SW480 (cell line): Measurements from ENCODE around the gene BTRC.
A peak's percentile ranks its signal among the peaks of the same experiment; 100 is the strongest.

Source experiments
- DNase-seq: peaks from one replicate; pipeline ENCODE4 v3.0.0-alpha.2; 2016; ENCODE audit warnings: low spot score

The BTRC gene

DNA sequence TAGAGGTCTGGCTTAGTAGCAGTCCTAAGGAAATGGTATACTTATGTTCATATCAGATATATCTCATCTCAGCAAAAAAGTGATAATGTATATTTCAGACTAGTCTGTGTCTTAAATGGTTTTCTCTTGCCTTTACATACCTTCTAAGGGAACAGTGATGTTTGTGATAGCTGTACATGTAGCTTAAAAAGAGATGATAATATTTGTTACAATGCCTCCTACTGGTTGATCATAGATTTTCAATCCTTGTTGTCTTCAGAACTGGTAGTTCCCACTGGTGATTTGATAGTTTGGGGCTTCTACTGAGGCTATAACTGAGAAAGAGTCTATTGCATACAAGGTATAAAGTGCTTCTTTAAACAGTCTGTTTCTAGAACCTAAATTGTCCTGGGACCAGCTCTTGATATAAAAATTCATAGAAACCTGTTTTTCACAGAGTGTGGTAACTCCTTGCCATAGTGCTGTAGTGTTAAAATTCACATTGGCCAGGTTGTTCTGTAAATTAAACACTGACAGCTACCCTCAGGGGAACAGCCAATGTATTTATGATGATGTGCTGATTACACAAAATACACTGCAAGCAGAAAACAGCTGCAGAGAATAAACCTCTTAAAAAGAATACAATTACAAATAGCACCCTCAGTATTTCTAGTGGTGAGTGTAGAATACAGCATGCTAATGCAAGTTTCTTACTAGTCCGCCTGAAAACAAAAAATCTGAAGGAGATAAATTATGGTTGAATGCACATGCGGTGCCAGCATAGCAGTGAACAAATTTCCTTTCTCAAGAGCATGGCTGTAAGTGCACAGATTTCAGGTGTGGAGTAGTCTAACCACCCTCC is 90.3 kb downstream of the BTRC start:
- DNase-seq = peak; percentile 22

DNA sequence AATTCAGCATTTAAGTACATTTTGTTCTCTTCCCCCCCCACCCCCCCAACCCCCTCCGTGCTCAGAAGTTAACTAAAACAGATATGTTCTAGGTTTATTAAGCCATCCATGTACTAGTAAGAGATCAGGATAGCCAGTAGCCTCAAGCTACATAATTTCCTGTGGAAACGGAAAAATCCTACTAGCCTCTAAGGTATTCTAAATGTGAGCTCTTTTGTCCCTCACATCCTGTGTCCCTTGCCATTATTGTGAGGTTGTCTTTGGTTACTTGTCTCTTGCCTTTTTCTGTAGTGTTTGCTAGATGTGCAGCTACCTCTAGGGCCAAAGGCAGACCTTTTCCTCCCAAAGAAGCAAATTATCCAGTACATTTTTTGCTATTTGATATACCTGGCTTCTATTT is 92.1 kb downstream of the BTRC start:
- no peak for DNase-seq

DNA sequence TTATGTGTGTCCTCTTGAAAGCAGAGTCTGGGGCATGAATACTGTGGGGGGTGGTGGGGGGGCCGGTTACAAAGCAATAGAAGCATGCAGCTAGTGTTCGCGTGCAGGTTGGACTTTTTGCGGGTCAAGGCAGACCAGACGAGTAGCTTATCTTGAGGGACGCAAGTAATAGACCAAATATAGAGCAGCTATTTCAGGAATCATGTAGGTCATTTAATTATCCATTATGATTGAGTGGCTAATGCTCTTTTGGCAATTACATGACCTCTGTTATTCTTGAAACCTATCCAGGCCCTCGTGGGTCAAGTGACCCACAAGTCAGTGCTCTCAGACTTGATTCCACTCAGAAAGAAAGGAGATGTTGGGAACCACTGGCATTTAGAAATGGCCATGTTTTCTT is 93.0 kb downstream of the BTRC start:
- DNase-seq = no peak

DNA sequence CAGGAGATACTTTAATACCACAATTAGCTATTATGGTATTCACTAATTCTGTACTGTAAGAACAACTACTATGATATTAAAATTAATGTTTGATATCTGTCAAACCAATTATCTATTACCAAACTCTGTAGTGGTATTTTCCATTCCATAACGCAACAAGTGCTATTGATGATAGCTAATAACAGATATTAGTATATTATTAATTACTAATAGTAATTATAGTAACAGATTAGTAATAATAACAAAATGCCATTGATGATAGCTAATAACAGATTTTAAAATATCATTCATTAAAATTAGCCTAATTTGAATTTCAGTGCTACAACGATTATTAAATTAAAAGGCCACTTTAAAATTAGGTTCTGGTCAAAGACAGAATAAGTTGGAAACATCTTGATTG is 93.5 kb downstream of the BTRC start:
- no peak for DNase-seq

DNA sequence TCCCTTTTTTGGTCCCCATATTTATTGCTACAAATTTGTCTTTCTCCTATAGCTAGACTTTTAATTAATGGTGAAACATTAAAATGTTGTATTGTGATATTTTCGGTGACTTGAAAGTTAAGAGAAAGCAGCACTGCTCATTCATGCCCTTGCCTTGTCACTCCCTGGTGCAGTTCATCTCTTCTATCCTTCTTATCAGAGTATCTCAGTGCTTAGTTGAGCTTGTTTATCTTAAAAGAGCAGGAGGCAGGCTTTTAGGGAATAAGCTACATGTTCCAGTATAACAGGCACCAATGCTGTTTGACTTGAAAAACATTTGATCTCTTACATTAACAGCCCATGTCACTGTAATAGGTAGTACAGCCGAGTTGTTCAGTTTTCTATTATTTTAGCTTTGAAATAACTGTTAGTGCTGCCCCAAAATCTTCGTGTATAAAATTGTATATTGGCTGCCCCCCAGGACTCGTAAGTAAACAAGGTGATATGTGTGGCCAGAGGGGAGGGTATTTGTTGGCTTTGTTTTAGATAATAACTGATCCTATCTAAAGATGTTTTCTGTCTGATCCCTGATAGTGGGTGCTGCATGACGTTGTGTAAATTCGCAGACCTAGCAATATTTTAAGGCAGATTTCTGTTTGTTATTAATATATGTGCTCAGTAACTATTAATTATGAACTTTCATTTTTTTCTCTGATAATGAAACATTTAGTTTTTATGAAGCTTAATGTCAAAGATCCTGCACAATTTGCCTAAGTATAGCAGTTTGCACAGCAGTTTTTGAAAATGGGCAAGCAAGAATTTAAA is 96.5 kb downstream of the BTRC start:
- DNase-seq = no peak

DNA sequence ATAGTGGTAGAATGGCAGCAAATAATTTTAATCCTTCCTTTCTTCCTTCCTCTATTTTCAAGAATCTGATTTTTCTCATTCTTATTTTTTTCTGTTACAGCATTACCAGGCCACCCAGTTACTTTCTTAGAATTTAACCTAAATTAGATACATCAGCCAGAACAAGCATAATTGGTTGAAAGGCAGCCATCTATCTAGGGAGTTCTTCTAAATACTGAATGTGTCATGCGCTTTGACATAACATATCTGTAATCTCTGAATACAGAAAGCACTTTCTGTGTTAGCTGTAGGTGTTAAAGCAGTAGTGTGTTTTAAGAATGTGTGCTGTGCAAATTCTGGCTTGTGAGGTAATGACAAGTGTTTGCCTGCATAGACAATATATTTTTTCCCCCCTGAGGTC is 97.3 kb downstream of the BTRC start:
- no peak for DNase-seq

DNA sequence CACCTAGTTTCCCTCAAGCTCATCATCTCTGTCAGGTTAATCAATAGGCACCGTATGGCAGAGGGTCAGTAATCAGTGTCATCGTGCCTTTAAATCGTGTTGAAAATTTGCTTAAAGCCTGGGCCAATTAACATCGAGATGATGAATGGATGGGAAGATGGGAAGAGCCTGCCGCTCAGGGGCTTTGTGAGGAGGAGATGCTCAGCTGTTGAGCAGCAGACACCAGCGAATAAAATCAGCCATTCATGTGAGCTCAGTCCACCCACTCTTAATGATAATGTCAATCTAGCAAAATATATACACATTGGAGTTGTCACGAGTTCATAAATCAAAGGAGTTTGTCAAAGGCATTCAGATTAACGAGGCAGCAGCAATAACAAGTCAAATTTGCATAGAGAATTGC is 97.7 kb downstream of the BTRC start:
- no peak for DNase-seq

DNA sequence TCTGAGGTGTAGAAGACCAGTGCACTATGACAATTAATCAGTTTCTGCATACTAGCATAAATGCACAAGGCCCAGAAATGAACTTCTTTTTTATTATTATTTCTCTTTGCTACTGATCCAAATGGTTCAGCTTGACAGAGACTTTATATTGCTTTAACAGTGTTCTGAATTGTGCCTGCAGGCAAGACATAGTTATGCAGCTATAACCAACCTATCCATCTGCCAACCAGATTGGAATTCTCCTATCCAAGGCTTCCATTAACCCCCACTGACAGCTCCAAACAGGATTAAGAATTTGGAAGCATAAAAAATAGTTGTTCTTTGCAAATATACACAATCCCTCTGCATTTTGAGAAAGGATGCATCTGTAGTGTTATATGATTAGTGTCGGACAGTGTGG is 98.2 kb downstream of the BTRC start:
- DNase-seq = no peak

DNA sequence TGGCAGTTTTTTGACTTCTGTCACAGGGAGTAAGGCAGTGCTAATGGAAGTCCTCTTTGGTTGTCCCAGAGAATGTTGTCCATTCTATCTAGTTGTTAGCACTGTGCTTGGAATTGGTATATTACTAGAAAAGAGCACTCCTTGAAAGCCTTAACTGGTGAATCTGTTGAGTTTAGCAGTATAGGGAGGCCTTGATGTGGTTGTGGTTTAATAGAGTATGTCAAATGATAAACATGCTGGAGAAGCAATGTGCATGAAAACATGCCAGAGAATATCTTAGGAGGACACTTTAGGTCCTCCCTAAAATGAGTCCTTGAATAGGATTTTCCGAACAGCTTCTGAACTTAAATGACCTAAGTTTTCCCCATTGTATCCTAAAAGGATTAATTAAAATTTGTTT is 98.6 kb downstream of the BTRC start:
- DNase-seq = peak; percentile 33

DNA sequence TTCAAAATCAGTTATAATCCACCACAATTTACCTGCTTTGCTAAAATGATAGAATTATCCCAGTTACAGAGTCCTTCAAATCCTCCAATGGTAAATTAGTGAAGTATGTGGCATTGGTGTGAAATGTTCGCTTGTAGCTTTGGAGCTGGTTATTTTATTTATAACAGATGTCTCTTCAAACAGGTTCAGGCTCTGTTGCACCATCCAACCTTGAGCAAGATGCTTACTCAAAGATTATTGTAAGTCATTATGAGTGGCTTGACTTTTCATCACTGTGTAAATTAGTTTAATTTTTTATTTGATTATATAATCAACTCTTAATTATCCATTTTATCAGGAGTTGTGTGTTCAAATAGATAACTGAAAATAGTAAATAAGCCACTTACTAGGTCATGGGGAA is 99.4 kb downstream of the BTRC start:
- DNase-seq = no peak

DNA sequence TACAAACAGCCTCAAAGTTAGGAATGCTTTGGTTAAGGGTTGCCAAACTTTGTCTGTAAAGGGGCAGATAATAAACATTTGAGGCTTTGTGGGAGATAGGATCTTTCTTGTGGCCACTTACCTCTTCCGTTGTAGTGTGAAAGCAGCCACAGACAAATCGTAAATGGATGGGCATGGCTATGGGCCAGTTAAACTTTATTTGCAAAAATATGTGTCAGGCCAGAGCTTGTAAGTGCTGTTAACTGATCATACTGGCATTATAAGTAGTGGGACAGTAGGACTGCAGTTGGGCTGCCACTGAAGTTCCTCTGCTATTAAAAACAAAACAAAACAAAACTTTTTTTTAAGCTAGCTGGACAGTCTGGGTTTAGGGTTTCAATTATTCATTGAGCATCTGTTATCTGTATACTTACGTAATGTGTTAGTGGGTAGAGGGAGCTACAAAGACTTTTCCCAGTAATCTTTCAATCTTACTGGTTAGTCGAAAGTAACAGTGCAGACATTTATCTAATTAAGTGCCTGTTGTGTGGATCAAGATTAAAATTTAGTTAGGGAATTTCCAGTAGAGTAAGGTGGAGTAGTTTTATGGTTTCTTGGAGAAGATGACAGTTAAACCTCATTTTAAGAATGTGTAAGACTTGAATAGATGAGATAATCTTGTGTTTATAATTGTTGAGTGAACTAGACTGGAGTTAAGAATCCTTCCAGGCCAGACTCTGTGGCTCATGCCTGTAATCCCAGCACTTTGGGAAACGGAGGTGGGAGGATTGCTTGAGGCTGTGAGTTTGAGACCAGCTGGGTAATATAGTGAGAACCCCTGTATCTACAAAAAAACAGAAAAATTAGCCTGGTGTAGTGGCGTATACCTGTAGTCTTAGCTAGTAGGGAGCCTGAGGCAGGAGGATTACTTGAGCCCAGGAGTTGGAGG is 100.1 kb downstream of the BTRC start:
- peak; percentile 50 for DNase-seq

DNA sequence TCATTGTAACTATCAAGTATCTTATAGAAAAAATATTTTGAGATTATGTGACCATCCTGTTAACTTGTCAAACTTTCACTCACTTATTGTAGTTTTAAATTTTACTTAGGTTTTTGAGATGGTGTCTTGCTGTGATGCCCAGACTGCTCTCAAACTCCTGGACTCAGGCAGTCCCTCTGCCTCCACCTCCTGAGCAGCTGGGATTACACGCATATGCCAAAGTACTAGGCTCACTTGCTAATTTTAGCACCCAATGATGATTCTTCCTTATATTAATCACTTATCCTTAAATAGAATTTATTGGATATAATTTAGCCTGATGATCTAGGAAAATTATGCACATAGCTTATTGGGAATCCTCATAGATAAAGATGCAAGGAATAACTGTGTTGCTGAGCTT is 104.9 kb downstream of the BTRC start:
- DNase-seq = no peak

DNA sequence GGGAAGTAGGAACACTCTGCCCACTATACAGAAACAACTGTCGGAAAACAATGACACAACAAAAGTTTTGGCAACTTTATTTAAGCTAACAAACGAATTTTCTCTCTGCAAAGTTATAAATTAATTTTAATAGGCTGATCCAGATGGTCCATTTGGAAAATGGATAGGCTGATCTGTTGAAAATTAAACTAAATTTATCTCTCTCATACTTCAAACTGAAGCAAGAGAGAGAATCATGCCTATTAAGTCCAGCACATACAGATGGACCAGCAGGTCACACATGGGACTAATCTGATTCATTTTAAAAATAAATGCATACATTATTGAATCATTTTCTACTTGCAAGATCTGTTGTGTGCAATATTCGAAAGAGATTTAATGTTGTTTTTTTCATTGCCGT is 110.1 kb downstream of the BTRC start:
- DNase-seq = no peak

DNA sequence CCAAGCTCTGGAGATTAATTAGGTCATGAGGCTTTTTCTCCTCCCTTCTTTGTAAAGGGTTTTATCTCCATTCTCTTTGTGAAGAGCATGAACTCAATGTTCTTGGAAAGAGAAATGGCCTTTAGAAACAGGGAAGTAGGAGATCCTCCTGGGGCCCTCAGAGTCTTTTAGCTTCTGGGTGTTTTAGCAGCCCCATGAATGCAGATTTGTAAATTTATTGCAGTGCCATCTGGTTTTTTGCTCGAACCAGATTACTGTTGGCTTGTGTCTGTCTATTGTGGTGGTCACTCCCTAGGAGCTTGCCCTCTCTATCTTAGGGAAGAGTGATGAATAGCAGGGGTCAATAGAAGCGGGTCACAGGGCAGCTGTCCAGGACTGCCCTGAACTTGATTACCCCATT is 110.6 kb downstream of the BTRC start:
- no peak for DNase-seq

DNA sequence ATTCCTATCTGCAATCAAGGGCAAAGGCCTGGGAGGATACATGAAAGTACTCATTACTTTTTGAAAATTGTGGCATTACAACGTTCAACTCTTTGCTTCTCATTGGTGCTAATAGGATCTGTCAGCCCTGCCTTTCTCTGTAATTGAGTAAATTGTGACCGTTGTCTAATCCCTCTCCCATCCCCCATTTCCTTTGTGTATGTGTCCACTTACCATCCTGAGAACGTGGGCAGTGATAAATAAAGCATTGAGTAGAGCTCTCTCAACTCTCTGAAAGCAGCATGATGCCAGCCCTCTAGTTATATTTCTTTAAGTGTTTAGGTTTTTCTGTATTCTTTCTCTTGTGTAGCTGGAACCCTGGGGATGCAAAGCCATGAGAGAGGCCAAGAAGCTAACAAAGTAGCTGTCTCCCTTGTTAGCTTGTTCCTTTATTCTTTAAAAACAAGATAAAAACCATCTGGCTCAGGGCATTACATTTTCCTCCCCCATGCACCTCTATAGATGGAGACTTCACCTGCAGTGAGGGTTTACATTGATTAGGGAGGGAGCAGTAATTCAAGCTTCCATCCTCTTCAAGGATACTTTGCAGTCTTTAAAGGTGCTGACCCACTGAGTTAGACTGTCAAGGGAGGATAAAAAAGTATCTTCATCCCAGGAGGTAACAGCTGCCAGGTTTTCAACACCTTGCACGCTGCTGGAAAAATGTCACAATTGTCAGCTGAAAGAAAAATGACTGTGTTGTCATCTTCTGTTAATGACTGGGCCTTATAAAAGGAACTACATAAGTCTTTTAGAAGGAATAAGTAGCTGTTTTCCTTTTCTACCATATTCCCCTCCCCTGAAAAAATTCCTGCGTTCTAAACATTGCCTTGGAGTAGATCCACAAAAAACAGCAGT is 112.3 kb downstream of the BTRC start:
- no peak for DNase-seq

DNA sequence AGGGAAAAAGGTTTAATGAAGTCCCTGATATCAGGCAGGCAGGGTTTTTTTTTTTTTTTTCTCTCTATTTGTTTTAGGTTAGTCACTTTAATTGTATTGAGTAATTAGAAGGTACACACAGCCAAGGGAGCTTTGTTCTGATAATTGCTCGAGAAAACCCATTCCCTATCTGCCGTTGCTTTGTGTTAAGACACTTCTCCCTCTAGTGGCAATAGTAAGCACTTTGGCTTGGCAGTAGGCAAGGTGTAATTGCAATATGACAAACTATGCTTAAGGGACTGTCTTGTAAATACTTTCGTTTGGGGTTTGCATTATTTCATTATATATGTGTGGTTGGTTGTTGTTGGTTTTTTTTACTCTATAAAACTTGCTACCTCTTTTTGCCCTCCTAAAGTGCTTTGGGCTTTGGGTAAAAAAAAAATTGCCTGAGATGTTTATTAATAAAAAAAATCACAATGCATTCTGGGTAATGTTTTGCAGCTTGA is 113.4 kb downstream of the BTRC start:
- DNase-seq = peak; percentile 87

DNA sequence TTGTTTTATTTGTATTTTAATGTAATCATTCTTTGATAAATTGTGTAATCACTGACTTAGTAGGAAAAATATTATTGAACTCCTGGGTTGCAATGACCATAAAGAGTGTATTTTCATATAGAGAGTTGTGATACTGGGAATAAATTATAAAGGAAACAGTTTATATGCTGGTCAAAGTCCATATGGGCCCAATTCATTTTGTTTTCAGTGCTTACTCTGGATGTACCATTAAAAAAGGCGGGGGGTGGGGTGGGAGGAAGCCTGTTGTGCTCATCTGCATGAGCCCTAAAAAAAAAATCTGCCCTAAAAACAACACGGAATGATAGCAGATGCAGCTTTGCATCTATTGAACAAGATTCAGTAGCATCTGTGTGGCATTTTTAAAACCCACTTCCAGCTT is 114.2 kb downstream of the BTRC start:
- DNase-seq = no peak

DNA sequence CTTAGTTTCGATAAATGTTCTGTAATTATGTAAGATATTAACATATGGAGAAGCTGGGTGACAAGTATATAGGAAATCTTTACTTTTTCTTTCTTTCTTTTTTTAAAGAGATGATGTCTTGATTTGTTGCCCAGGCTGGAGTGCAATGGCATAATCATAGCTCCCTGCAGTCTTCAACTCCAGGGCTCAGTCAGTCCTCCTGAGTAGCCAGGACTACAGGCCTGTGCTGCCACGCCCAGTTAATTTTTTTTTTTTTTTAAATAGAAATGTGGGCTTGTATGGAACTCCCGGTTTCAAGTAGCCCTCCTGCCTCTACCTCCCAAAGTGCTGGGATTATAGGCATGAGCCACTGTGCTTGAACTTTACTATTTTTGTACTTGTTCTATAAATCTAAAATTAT is 122.4 kb downstream of the BTRC start:
- no peak for DNase-seq

DNA sequence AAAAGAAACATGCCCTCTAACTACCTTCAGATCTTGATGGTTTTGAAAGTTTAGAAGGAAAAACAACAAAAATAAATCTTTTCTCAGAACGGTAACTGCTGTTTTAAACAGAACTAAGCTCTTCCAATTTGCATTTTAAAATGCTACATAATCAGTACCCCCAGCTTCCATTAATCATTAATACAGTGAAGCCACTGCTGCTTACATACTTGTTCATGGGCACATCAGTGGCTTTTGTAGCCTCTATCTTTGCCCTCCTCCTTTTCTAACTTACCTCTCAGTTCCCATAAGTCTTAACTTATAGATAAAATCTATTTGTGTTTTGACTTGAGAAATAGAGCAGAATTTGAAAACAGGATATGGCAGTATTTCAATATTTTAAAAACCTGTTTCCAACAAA is 125.0 kb downstream of the BTRC start:
- DNase-seq = no peak

DNA sequence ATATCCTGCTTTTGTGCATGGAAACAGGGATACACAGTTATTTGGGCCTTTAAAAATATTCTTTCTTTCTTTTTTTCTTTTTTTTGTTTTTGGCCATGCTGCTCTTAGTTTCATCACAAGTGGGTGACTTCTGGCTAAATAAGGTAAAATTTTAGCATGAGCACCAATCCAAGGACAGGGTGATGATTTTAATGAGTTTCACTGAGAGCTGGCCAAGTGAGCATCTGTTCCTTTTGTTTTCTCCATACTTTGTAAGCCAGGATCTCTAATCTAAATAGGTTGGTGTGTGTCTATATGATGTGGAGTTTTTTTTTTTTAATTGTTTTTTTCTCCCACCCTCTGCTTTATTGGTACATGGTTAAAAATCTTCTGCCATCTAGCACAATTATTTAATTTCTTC is 127.3 kb downstream of the BTRC start:
- DNase-seq = no peak

DNA sequence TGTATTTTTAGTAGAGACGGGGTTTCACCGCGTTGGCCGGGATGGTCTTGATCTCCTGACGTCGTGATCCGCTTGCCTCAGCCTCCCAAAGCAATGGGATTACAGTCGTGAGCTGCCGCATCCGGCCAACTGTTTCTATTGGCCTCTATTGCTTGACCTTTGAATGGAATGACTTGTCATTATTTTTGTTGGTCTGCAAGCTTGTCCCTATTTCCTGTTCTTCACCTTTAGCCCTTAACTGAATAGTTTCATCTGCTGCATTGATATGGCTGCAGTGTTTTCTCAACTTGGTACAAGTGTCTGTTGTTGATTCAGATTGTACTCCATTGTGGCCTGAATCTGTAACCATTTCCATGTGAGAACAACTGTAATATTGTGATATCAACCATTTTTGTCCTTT is 128.6 kb downstream of the BTRC start:
- no peak for DNase-seq
